Suprapubic skin (tissue), 4 donors: ENCODE data around the gene ZFP36L2.

ENCODE experiments used
- CTCF ChIP-seq, 2 donors: fragments of 200-600 bp in 1 of 2; fragments of 450-650 bp in 1 of 2; sonication (generic) in 1 of 2; IDR thresholded peaks; one replicate each; pipeline ENCODE4 v1.5.1; 2016 to 2019; ENCODE audit warnings: antibody characterized with exemption in 2 of 2, mild to moderate bottlenecking in 1 of 2, moderate library complexity in 1 of 2
- EP300 ChIP-seq: sonication (generic); formaldehyde crosslinking; IDR thresholded peaks from one replicate; pipeline ENCODE4 v1.6.1; 2017; ENCODE audit warnings: antibody characterized with exemption
- POLR2A ChIP-seq, 2 donors: fragments of 450-650 bp; IDR thresholded peaks; one replicate each; pipeline ENCODE4 v1.6.1; 2017; ENCODE audit warnings: antibody characterized with exemption in 2 of 2, mild to moderate bottlenecking in 2 of 2, moderate library complexity in 2 of 2
- POLR2AphosphoS5 ChIP-seq, 3 donors: sonication (generic); formaldehyde crosslinking; IDR thresholded peaks; one replicate each; pipeline ENCODE4 v1.6.1; 2017; ENCODE audit warnings: antibody characterized with exemption in 3 of 3

- TF ChIP-seq CTCF (IDR thresholded peaks at IDR 0.05) (no peak), POLR2AphosphoS5 (IDR thresholded peaks at IDR 0.05) (peak in 1 of 3 donors; percentile 59), EP300 (no peak), POLR2A (IDR thresholded peaks at IDR 0.05) (no peak)
These were observed 2.8 kb downstream of the ZFP36L2 start for GRCh38 chr2:43223521-43224001.
